K562 (cell line): ENCODE measurements around the gene NRXN3. TPM values are rescaled to one million over a fixed set of nuclear protein-coding genes. Genes with fewer than 3 reads are reported as not detected.

ENCODE experiments used
- ATAC-seq: fragments of 200-7000 bp; cut with Tn5 transposase; 3 replicates; pipeline ENCODE4 v1.9.1; 2020; ENCODE audit warnings: moderate library complexity
- BruUV-seq: library from RNA; stranded (reverse); fragments of 400-500 nt; replicated peaks from 2 replicates; lab custom pipeline; 2021; lab: Mats Ljungman, UMichigan
- CTCF ChIA-PET: fragments of 300-600 bp; formaldehyde crosslinking; extraction: SDS; loops from one replicate; lab custom pipeline; 2021; ENCODE audit warnings: low intra/inter-chr PET ratio; lab: Yijun Ruan, JAX
- POLR2A ChIA-PET: fragments of 300-600, 350-650 bp; sonication (Branson Sonifier 250); formaldehyde crosslinking; extraction: SDS; loops from one replicate; lab custom pipeline; 2021; ENCODE audit warnings: antibody characterized with exemption, inconsistent platforms; lab: Yijun Ruan, JAX
- DNase-seq, 4 experiments: peaks; one replicate each; pipeline versions ENCODE4 v3.0.0 to v3.0.0-alpha.2; 2011 to 2018; ENCODE audit warnings: low spot score in 3 of 4, mixed read lengths in 3 of 4; ENCODE audit errors: extremely low read depth in 1 of 4
- FAIRE-seq: peaks from 2 replicates; lab custom pipeline; 2011; peaks lifted over from hg19 to GRCh38; lab: Jason Lieb, UNC
- H2AFZ ChIP-seq: 2 replicates; pipeline ENCODE4 v1.6.0; 2011; ENCODE audit warnings: low read depth, low read length, control low read depth, inconsistent platforms
- H3K27ac ChIP-seq: fragments of 200-600 bp; 3 replicates; pipeline ENCODE4 v1.8.0; 2011; ENCODE audit warnings: low read depth, mild to moderate bottlenecking, control low read depth, inconsistent platforms, low read length, moderate library complexity, mixed read lengths; ENCODE audit errors: extremely low read depth
- H3K27me3 ChIP-seq, 2 experiments: fragments of 300-600 bp in 1 of 2; 2 replicates in 1 of 2; 3 replicates in 1 of 2; pipeline versions ENCODE4 v1.6.0 to v1.8.0; 2011; ENCODE audit warnings: inconsistent platforms in 2 of 2, low read length in 2 of 2, mild to moderate bottlenecking in 1 of 2, mixed read lengths in 1 of 2, moderate library complexity in 1 of 2; ENCODE audit not compliant: control insufficient read depth in 2 of 2, insufficient read depth in 2 of 2
- H3K36me3 ChIP-seq: fragments of 300-600 bp; 3 replicates; pipeline ENCODE4 v1.8.0; 2011; ENCODE audit warnings: mild to moderate bottlenecking, low read length, inconsistent platforms; ENCODE audit not compliant: control insufficient read depth, insufficient read depth
- H3K4me1 ChIP-seq, 2 experiments: fragments of 200-600 bp in 1 of 2; replicated peaks in 1 of 2; 2 replicates in 1 of 2; 3 replicates in 1 of 2; pipeline versions ENCODE4 v1.5.1 to v1.8.0; 2011; ENCODE audit warnings: inconsistent platforms in 2 of 2, low read length in 2 of 2, mild to moderate bottlenecking in 1 of 2, mixed read lengths in 1 of 2, moderate library complexity in 1 of 2; ENCODE audit not compliant: control insufficient read depth in 2 of 2, insufficient read depth in 2 of 2
- H3K4me2 ChIP-seq: 2 replicates; pipeline ENCODE4 v1.6.1; 2011; ENCODE audit warnings: low read length, control low read depth, inconsistent platforms, mixed read lengths; ENCODE audit not compliant: insufficient read depth
- H3K4me3 ChIP-seq: fragments of 200-600 bp; sonication (generic), shearing (Covaris generic); 2 replicates; pipeline ENCODE4 v1.5.1; 2016; ENCODE audit warnings: control low read depth, inconsistent platforms
- H3K79me2 ChIP-seq: fragments of 200-600 bp; 3 replicates; pipeline ENCODE4 v1.8.0; 2011; ENCODE audit warnings: low read length, inconsistent platforms; ENCODE audit not compliant: control insufficient read depth, insufficient read depth
- H3K9ac ChIP-seq, 2 experiments: 2 replicates each; pipeline versions ENCODE4 v1.6.0 to v1.6.1; 2011; ENCODE audit warnings: low read depth in 2 of 2, low read length in 2 of 2, control low read depth in 1 of 2, inconsistent platforms in 1 of 2, mild to moderate bottlenecking in 1 of 2, mixed read lengths in 1 of 2; ENCODE audit not compliant: insufficient read depth in 1 of 2
- H3K9me1 ChIP-seq: one replicate; pipeline ENCODE4 v1.6.0; 2011; ENCODE audit warnings: inconsistent platforms, mild to moderate bottlenecking, low read length, moderate library complexity; ENCODE audit not compliant: control insufficient read depth, insufficient read depth
- H3K9me3 ChIP-seq: replicated peaks from 2 replicates; pipeline ENCODE4 v1.5.1; 2011; ENCODE audit warnings: low read depth, low read length, inconsistent platforms; ENCODE audit not compliant: control insufficient read depth, insufficient read depth
- H4K20me1 ChIP-seq: replicated peaks from 2 replicates; pipeline ENCODE4 v1.6.1; 2011; ENCODE audit warnings: low read length, inconsistent platforms, mixed read lengths; ENCODE audit not compliant: control insufficient read depth, insufficient read depth
- CHAMP1 ChIP-seq: fragments of 450-650 bp; IDR thresholded peaks from 2 replicates; pipeline ENCODE4 v1.6.1; 2016; ENCODE audit warnings: mild to moderate bottlenecking
- E2F6 ChIP-seq, 2 experiments: IDR thresholded peaks; 2 replicates each; pipeline ENCODE4 v1.6.1; 2011; ENCODE audit warnings: borderline replicate concordance in 1 of 2, control low read depth in 1 of 2, low read depth in 1 of 2, low read length in 1 of 2, mild to moderate bottlenecking in 1 of 2, mixed read lengths in 1 of 2, moderate library complexity in 1 of 2; ENCODE audit not compliant: insufficient read depth in 1 of 2, insufficient read length in 1 of 2, poor library complexity in 1 of 2, severe bottlenecking in 1 of 2; ENCODE audit errors: extremely low read depth in 1 of 2
- HLTF ChIP-seq: fragments of 450-650 bp; IDR thresholded peaks from 2 replicates; pipeline ENCODE4 v1.6.1; 2016
- KLF1 ChIP-seq: fragments of 450-650 bp; IDR thresholded peaks from 2 replicates; pipeline ENCODE4 v1.6.1; 2016; ENCODE audit warnings: missing genetic modification characterization, missing compliant biosample characterization
- MAFF ChIP-seq: IDR thresholded peaks from 2 replicates; pipeline ENCODE4 v1.6.1; 2012; ENCODE audit warnings: low read length, improper control_type of control experiment
- MTA1 ChIP-seq: fragments of 450-650 bp; IDR thresholded peaks from 2 replicates; pipeline ENCODE4 v1.6.1; 2017; ENCODE audit warnings: borderline replicate concordance
- SRF ChIP-seq, 2 experiments: fragments of 250-450, 450-650 bp in 1 of 2; sonication (Bioruptor Pico) in 1 of 2; sonication (generic) in 1 of 2; formaldehyde crosslinking; IDR thresholded peaks; 2 replicates each; pipeline versions ENCODE4 v1.5.0 to v1.5.1; 2020 to 2022; ENCODE audit warnings: mild to moderate bottlenecking in 1 of 2, missing genetic modification reagents in 1 of 2
- ZBTB5 ChIP-seq: fragments of 450-650 bp; IDR thresholded peaks from 2 replicates; pipeline ENCODE4 v1.6.1; 2017; ENCODE audit warnings: antibody characterized with exemption
- ZNF354B ChIP-seq: fragments of 250-450 bp; sonication (Bioruptor Pico); IDR thresholded peaks from 2 replicates; pipeline ENCODE4 v1.4.0; 2020
- ZNF449 ChIP-seq: fragments of 250-450 bp; sonication (Bioruptor Pico); IDR thresholded peaks from 2 replicates; pipeline ENCODE4 v1.8.0; 2022; ENCODE audit warnings: moderate library complexity, mild to moderate bottlenecking, inconsistent platforms
- ZNF695 ChIP-seq: fragments of 450-650 bp; formaldehyde crosslinking; IDR thresholded peaks from 2 replicates; pipeline ENCODE4 v1.4.0; 2020; ENCODE audit warnings: mild to moderate bottlenecking, moderate library complexity
- ZNF75A ChIP-seq: fragments of 450-650 bp; formaldehyde crosslinking; IDR thresholded peaks from 2 replicates; pipeline ENCODE4 v1.4.0; 2020; ENCODE audit warnings: mild to moderate bottlenecking
- WGBS: fragments of 100-300 bp; shearing (Covaris generic); methylation state at CpG from one replicate; pipeline ENCODE4 v1.1.6; 2016; ENCODE audit warnings: low coverage, mixed read lengths; ENCODE audit not compliant: insufficient coverage; ENCODE audit errors: missing lambda C conversion rate; 5-methylcytosine and 5-hydroxymethylcytosine counted together
- in situ Hi-C: fragments of 300-500 bp; cut with MboI; formaldehyde crosslinking; loops from 4 replicates; pipeline ENCODE4 v1.15.0; 2018; ENCODE audit warnings: inconsistent platforms, mixed read lengths
- intact Hi-C: fragments of 100-400 bp; cut with micrococcal nuclease; formaldehyde crosslinking; loops from 2 replicates; pipeline ENCODE4 v1.14.2; 2022
- polyA plus RNA-seq, 8 experiments: library from polyadenylated mRNA; depleted of rRNA in 4 of 8; stranded (reverse) in 5 of 8; unstranded in 3 of 8; fragments of >200 nt; fragmentation: Nextera tagmentation in 2 of 8; fragmentation: Illumina TruSeq in 1 of 8; extraction: Ambion mirVana in 2 of 8; extraction: Trizol in 1 of 8; gene quantifications; 2 replicates each; pipeline versions ENCODE4 v1.2.1 to v1.2.3, GENCODE V29; 2011 to 2014; ENCODE audit warnings: inconsistent platforms in 1 of 8, missing spikeins in 1 of 8
- total RNA-seq, 7 experiments: library from RNA; depleted of rRNA in 6 of 7; stranded (reverse); fragments of >200 nt in 6 of 7; fragmentation: Illumina TruSeq in 2 of 7; extraction: Trizol in 2 of 7; gene quantifications; 2 replicates each; pipeline versions ENCODE4 v1.2.1 to v1.2.3, GENCODE V29; 2011 to 2021; ENCODE audit warnings: low replicate concordance in 1 of 7
- TF ChIP-seq, protein P1 (sequence below): IDR thresholded peaks from 2 replicates; pipeline ENCODE4 v1.6.1; 2014; ENCODE audit warnings: antibody characterized with exemption

The NRXN3 gene
- total and polyA plus RNA-seq, 9 of the 15 experiments (the other 6 are each of a cell fraction or from before 2014, with no cell fraction given) = 0.09 TPM; not detected in 8

- in situ Hi-C loops = no loop called here
- TF ChIP-seq, protein P1, sequence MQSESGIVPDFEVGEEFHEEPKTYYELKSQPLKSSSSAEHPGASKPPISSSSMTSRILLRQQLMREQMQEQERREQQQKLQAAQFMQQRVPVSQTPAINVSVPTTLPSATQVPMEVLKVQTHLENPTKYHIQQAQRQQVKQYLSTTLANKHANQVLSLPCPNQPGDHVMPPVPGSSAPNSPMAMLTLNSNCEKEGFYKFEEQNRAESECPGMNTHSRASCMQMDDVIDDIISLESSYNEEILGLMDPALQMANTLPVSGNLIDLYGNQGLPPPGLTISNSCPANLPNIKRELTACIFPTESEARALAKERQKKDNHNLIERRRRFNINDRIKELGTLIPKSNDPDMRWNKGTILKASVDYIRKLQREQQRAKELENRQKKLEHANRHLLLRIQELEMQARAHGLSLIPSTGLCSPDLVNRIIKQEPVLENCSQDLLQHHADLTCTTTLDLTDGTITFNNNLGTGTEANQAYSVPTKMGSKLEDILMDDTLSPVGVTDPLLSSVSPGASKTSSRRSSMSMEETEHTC = no peak
- no peak for TF ChIP-seq ZNF449
- no peak for TF ChIP-seq MAFF
- no peak for TF ChIP-seq SRF (CRISPR knock-in tag; IDR thresholded peaks at IDR 0.05)
- TF ChIP-seq CHAMP1 = no peak
- TF ChIP-seq KLF1 (tag) = no peak
- TF ChIP-seq ZNF354B (CRISPR knock-in tag) = no peak
- no peak for TF ChIP-seq ZNF75A (CRISPR knock-in tag)
- no peak for TF ChIP-seq ZBTB5
- no peak for TF ChIP-seq ZNF695
- TF ChIP-seq HLTF = no peak
- no peak for TF ChIP-seq E2F6 (IDR thresholded peaks at IDR 0.05; ENCODE audit: borderline replicate concordance in 1 of 2, extremely low read depth in 1 of 2, insufficient read depth in 1 of 2, insufficient read length in 1 of 2, low read depth in 1 of 2, low read length in 1 of 2, poor library complexity in 1 of 2, severe bottlenecking in 1 of 2)
- TF ChIP-seq MTA1 = no peak
Measured at GRCh38 chr14:78432046-78432445, 261.9 kb downstream of the NRXN3 start.

More at GRCh38 chr14:78432046-78432445, 261.9 kb downstream of the NRXN3 start:
- H3K79me2 ChIP-seq = no peaks in the 10 kb centered on the region
- no peaks in the 10 kb centered on the region for H3K36me3 ChIP-seq
- BruUV-seq = no TSS peak
- no peak overlapping the region for H3K27ac ChIP-seq
- no peaks in the 10 kb centered on the region for H3K9me1 ChIP-seq
- no peak overlapping the region for H2AFZ ChIP-seq
- no peak for FAIRE-seq
- H3K9ac ChIP-seq = no peak overlapping the region
- H3K4me3 ChIP-seq = no peak overlapping the region
- DNase-seq = no peak
- H3K4me1 ChIP-seq = no peaks in the 10 kb centered on the region
- no peak overlapping the region for H3K4me2 ChIP-seq
- no peaks in the 10 kb centered on the region for H4K20me1 ChIP-seq
- intact Hi-C loops = no loop called here
- no peaks in the 10 kb centered on the region for H3K27me3 ChIP-seq
- 0% methylated on average over 1 of the region's 1 CpG for WGBS
- ChIA-PET POLR2A (no interaction called here), CTCF (no interaction called here)
- ATAC-seq = no peak
- no peaks in the 10 kb centered on the region for H3K9me3 ChIP-seq
